GM19452 (cell line): ENCODE results near the gene SPOCK3.
A peak's percentile ranks its signal among the peaks of the same experiment; 100 is the strongest.

Experiments used
- ATAC-seq: cut with Tn5 transposase; IDR thresholded peaks from one replicate; pipeline ENCODE4 v1.9.1; 2021; ENCODE audit not compliant: unreplicated experiment

Gene SPOCK3

DNA sequence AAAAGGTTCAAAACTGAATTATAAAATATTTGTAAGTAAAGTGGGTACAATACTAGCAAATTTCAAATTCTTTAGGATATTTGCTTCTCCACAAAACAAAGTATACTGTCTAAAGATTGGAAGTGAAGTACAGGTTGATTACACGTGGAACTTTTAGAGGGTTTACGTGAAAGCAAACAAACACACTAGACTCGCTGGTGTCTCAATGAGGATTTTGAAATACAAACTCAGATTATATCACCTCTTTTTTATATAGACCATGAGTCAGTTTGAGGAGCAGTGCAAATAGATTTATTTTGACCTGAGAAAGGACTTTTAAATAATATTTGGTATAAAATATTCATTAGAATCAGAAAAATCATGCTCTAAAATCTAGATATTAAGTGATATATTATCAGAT, 185.0 kb downstream of the SPOCK3 start:
- ATAC-seq, result no peak

DNA sequence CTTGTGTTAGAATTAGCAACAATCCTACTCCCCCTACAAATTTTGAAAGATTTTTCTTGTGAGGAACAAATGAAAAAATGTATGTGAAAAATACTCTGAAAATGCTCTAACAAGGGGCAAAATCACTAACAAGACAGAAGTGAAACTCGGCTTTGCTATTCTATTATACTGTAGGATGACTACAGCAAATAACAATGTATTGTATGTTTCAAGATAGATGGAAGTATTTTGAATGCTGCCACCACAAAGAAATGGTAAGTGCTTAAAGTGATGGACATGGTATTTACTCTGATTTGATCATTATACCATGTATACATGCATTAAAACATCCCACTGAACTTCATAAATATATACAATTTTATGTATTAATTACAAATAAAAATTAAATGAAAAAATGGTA, 192.8 kb downstream of the SPOCK3 start:
- ATAC-seq, result no peak

DNA sequence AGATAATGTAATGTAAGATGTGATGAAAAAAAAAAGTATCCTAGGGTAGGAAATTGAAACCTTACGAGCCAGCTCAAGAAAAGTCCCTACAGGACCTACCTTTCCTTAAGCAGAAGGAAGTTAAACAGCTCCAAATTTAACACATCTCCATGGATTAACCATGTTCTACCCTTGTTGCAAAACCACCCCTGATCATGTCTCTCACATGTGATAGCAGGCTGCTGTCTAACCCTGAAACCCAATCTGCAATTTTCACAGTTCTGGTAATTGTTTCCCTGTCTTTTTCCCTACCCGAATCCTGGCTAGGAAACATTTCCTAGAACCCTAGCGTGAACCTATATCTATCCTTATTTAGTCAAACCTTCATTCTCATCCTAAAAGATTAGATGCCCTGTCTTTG, 198.9 kb downstream of the SPOCK3 start:
- no peak for ATAC-seq

DNA sequence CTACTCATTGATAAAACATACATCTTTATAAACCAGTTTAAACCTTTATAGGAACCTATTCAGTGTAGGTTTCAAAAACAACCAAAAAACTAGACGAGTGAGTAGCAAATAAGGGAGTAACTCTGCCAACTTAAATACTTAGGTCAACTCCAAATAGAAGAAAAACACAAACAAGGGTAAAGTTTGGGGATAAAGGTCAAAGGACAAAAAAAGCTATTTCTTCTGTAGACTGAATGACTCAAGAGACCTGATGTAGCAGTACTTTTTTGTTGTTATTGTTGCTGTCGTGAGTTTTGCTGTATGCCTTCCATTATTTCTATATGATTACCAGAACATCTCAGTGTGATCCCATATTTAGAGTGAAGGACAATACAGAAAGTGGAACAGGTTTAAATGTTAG, 199.3 kb downstream of the SPOCK3 start:
- no peak for ATAC-seq

DNA sequence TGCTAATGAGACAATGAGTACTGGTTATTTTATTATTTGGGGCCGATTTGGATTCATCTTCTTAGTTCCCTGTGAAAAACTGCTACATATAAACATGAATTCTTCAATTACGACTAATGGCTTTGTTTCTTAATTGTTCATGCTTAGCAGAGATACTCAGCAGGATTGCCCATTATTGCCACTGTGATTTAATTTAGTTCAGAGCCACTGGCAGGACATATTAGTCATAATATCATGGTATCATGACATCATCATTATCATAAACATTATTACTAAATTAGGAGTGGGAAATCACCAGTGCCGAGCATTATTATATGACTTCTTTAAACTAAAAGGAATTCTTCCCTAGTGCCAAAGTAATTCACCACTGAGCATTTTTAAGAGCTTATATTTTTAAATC, 201.4 kb downstream of the SPOCK3 start:
- no peak for ATAC-seq

DNA sequence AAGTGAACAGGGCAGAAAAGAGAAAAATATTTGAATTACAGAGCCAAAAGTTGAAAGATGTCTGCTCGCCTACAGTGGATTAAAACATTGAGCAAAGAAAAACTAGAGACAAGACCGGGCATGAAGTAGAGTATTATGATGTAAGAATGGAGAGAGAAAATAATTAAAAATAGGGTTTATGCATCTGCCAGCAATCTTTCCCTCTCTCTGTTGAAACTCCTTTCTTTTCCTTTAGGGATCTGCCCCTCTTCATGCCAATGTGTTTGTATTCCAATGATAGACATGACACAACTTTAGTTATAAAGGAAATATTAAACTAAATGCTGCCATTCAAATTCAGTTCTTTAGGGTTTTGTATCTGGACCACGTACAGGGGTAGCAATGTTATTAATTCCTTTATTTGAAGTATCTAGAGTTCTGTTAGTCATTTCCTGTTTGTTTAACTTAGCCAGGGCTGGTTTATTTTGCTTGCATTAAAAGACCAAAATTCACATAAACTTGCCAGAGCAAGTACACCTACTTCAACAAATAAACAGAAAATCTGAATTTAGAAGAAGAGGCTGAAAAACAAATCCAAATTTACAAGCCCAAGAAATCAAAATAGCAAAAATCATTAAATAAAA, 202.6 kb downstream of the SPOCK3 start:
- no peak for ATAC-seq

DNA sequence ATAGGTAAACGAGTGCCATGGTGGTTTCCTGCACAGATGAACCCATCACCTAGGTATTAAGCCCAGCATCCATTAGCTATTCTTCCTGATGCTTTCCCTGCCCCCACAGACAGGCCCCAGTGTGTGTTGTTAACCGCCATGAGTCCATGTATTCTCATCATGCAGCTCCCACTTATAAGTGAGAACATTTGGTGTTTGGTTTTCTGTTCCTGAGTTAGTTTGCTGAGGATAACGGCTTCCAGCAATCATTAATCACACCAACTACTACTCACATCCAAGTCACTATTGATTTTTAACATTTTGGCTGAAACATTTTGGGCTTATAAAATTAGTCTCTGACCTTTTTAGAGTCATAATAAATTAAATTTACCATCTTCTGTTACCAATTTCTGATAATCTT, 205.3 kb downstream of the SPOCK3 start:
- ATAC-seq, result no peak

DNA sequence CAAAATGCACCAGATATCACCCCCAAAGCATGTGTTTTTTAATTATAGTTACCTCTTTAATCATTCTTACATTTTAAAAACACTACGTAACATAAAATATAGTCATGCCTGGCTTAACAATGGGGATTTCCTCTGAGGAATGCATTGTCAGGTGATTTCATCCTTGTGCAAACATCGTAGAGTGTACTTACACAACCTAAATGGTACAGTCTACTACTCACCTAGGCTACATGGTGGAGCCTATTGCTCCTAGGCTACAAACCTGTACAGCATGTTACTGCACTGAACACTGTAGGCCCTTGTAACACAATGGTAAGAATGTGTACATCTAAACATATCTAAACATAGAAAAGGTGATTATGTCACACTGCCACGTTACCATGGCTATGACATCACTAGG, 208.6 kb downstream of the SPOCK3 start:
- ATAC-seq, result no peak

DNA sequence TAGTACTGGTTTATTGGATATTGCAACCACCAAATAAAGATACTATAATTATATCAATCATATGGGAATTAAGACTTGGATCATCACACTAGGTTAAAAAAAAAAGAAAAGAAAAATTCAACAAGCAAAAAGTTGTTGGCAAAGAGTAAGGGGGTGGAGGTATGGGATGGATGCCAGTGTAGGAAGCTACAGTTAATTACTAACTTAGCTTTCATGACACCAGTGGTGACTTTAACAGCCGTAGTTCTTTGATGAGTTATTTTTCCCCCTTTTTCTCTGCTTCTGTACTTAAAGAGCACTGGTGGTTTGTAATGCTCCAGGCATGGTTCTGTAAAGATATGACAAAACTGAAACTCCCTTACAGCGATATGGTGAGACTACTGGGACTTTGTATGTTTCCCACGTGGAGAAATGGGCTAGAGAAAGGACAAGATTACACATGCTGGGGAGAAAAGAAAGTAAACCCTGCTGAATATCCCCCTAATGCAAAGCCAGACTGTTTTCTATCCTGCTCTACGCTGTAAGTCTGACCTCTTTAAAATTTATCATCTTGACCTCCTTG, 210.8 kb downstream of the SPOCK3 start:
- ATAC-seq, result no peak

DNA sequence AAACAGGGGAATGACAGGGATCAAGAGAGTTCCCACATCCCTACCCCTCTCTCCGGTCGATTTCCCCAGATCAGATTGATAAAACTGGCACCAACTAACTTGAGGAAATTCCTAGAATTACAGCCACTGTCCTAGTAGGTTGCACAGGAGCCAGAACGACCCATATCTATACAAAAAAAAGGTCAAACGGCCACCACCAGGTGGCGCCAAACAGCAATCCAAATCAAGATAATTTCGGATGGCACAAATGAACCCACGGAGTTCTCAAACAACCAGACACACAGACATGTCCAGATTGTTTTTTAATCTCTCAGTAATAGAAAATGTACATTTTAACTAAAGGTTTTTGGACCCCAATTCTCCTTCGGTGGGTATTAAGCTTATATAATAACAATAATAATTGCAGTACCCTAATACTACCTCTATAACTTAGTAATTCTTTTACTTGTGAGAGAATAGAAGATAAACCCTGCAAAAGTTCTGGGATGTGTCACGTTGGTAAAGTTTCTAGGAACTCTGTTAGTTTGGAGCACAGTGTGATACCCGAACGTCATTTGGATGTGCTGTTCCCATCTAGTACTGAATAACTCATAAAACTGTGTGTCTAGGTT, 212.6 kb downstream of the SPOCK3 start:
- ATAC-seq, result peak; percentile 78

DNA sequence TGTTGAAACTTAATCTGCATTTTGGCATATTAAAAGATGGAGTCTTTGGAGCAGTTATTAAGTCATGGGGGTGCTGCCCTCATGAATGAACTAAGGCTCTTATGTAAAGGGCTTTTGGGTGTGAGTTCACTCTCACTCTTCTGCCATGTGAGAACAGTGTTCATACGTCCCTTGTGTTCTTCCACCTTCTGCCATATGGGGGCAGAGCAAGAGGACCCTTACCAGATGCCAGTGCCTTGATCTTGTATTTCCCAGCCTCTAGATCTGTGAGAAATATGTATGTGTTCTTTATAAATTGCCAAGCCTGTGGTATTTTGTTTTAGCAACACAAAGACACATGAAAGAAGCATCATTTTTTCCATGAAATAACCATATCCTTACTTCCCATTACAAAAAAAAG, 213.9 kb downstream of the SPOCK3 start:
- ATAC-seq, result no peak

DNA sequence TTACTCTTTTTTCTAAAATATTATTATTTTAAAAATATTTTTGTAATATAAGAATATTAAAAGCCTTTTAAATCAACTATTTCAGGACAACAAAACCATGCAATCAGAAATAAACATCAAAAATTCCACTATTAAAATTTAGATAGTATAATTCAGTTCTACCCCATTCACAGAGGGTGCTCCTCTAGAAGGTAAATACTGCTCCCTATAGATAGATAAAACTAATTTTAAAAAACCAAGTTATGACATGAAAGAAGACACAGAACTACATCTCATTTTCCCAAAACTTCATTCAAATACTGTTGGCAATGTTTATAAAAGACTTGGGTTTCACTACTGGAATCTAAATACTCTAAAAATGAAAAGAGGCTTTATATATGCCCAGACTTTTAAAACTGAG, 219.3 kb downstream of the SPOCK3 start:
- ATAC-seq, result no peak

DNA sequence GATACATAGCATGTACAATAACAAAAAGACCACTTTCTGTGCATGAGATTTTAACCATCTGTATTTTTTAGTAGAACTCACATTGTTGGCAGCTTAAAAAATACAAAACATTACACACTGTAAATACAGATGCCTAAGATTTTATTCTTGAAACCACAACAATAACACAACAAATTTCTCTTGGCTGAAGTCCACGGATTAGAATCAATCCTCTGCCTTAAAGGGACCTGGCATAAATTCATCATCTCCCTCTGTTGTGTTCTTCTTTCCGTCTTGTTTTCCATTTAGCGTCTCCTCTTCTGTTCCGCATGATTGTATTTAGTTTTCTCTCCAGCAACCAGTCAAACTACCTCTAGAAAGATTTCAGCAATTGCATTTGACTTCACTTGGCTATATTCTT, 231.0 kb downstream of the SPOCK3 start:
- no peak for ATAC-seq

DNA sequence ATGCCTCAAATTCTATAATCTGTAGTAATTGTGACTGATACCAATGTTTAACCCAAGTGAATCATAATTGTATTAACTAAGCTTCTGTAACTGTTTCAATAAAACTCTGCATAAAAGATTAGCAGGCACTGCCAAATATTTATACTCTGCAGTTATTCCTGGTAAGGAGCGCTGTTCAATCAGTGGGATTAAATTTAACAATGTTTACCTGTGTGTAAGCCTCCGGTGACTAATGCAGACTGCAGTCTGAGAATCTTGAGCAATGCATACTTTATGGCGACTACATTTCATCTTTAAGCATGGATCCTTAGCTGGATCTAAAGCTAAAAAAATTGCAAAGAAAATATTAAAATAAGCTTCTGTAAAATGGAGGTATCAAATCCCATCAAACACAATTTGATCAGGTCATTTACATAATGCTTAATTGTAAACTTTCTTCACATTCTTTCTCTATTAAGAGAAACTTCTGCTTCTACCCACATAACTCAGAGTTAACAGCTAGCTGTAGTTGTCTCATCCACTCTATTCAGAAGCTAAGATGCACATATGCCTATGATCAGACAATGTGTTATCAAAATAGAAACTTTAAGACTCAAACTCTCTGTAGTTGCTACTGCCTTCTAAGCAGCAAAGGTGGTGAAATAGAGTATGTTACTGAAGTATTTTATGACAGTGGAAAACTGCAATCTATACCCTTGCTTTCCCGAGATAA, 234.0 kb downstream of the SPOCK3 start:
- no peak for ATAC-seq

DNA sequence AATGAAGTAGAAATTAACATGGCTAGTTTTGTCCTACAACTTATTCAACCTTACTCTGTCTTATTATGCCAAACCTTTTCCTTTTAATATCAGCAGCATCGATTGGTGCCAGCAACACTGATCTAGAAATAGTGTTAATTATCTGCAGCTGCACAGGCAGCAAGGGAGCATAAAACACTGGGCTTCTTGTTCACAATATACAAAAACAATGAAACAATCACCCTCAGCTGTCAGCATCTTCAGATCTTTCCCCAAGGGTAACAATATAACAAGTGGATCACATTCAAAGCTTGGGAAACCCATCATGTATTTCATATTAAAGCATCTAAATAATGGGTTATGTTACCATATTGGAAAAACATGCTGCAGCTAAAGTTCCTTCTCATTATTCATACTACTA, 238.1 kb downstream of the SPOCK3 start:
- no peak for ATAC-seq

DNA sequence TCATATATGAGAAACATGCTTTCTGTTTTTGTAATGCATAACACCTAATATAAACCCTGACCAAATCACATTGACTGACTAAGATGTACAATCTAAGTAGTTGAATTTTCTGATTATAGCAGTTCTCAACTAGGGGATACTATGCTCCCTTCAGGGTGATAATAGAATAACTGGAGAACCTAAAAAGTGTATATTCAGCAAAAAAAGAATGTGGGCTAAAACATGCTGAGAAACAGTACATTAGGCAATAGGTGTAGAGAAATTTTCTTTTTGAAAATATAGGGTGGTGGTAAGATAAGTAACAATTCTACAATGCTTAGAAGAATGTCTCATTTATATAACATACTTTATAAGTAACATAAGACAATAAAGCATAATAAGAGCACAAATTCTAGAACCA, 239.6 kb downstream of the SPOCK3 start:
- ATAC-seq, result no peak

DNA sequence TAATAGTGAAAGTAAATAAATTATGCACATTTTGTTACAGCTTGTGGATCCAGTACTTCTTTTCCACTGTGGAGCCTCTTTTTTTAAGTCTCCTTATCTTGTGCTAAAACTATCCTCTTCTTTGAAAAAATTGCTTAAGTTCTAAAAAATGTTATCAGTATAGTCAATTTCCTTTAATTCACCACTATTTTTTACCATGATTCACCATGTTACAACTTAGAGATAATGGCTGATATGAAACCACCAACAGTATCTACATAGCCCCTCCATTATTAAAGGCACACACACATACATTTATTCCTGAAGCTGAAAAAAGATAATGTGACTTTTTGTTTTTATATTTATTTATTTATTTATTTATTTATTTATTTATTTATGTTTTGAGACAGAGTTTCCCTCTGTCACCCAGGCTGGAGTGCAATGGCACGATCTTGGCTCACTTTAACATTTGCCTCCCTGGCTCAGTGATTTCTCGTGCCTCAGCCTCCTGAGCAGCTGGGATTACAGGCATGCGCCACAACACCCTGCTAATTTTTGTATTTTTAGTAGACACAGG, 243.2 kb downstream of the SPOCK3 start:
- no peak for ATAC-seq

DNA sequence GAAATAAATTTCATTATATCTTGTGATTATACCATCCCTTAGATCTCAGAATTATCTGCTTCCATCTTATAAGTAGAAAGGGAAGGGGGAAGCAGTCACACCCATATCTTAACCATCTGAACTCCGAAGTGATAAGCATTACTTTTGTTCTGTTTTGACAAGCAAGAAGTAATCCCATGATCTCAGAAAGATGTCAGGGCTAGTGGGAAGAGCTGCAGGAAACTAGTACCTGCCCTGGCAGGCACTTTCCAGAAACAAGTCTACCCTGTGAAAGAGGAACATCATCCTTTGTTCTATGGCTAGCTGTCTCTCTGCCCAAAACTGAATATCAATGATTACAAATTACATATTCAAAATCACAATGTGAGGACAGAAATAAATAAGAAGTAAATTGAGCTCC, 244.4 kb downstream of the SPOCK3 start:
- ATAC-seq, result no peak

DNA sequence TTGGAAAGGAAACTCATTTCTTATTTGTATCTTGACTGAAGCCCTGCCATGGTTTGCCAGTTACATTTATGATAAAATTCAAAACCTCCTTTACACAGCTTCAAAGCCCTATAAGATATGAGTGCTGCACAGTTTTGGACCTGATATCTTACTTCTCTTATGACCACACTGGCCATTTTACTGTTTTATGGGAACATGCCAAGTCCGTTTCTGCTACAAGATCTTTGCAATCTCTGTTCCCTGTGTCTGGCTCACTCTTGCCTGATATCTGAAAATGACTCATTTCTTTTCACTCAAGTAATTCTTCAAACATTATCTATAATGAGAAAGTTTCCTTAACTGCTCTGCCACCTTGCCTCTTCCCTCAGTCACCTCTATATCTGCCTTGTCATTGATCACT, 247.3 kb downstream of the SPOCK3 start:
- no peak for ATAC-seq

DNA sequence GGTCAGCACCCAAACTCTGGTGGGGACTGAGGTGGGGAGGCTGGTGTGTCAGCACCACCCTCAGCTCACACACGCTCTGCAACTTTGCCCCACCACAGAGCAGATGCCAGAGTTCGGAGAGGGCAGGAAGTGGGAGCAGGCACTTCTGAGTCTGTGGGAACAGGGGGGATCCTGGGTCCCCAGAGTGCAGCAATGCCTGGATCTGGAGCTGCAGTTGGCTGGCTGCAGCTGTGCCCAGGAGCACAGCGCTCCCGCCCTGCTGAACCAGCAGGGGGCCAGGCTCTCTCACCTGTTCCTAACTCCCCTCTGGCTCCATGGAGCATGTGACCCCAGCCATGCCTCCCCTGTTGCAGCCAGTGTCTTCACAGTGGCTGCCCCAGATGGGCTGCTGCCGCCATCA, 252.4 kb downstream of the SPOCK3 start:
- no peak for ATAC-seq

DNA sequence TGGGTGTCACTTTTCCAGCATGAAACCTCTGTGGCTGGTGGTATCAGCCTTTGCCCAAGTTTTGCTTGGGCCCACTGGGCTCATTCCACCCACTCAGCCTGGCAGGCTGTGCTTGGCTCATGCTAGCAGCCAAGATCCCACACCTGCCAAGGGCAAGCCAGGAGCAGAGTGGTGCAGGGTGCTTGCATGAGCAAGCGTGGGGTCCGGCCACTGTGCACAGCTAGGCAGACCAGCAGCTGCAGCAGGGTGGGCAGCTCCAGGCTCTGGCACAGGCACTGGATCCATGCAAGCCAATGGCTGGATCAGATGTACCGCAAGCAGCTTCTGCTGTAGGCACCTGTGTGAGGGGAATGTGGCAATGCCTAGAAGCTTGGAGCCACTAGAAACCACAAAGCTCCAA, 253.9 kb downstream of the SPOCK3 start:
- ATAC-seq, result no peak

DNA sequence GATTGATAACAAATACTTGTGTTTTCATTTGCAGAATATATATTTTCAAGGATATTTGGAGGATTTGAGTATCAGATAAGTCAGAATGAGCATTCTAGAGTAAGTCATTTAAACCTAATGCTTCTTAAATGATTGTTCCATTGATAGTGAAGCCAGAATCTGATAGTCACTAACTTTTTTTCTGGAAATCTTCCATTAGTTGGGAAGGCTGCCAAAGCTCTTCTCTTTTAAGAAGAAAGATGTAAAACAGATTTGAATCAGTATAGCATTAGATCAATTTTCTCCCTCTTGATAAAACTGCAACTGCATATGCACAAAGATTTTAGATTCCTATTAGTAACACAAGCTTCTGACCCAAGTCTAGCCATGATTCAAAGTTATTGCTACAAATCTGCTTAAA, 256.7 kb downstream of the SPOCK3 start:
- ATAC-seq, result no peak
